GM10266 (cell line): ENCODE data around the gene LAGE3.

Source experiments
- DNase-seq: peaks from one replicate; pipeline ENCODE4 v3.0.0; 2012; ENCODE audit errors: extremely low spot score
- TF ChIP-seq, protein P1 (sequence below): IDR thresholded peaks from 2 replicates; pipeline ENCODE4 v1.5.1; 2012; ENCODE audit warnings: mild to moderate bottlenecking, low read depth; ENCODE audit not compliant: control insufficient read depth, insufficient read depth; ENCODE audit errors: missing control alignments

LAGE3 gene

GRCh38 chrX:154459832-154460231, 19.2 kb downstream of the LAGE3 start:
- TF ChIP-seq, protein P1, sequence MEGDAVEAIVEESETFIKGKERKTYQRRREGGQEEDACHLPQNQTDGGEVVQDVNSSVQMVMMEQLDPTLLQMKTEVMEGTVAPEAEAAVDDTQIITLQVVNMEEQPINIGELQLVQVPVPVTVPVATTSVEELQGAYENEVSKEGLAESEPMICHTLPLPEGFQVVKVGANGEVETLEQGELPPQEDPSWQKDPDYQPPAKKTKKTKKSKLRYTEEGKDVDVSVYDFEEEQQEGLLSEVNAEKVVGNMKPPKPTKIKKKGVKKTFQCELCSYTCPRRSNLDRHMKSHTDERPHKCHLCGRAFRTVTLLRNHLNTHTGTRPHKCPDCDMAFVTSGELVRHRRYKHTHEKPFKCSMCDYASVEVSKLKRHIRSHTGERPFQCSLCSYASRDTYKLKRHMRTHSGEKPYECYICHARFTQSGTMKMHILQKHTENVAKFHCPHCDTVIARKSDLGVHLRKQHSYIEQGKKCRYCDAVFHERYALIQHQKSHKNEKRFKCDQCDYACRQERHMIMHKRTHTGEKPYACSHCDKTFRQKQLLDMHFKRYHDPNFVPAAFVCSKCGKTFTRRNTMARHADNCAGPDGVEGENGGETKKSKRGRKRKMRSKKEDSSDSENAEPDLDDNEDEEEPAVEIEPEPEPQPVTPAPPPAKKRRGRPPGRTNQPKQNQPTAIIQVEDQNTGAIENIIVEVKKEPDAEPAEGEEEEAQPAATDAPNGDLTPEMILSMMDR: no peak
- no peak for DNase-seq

DNA sequence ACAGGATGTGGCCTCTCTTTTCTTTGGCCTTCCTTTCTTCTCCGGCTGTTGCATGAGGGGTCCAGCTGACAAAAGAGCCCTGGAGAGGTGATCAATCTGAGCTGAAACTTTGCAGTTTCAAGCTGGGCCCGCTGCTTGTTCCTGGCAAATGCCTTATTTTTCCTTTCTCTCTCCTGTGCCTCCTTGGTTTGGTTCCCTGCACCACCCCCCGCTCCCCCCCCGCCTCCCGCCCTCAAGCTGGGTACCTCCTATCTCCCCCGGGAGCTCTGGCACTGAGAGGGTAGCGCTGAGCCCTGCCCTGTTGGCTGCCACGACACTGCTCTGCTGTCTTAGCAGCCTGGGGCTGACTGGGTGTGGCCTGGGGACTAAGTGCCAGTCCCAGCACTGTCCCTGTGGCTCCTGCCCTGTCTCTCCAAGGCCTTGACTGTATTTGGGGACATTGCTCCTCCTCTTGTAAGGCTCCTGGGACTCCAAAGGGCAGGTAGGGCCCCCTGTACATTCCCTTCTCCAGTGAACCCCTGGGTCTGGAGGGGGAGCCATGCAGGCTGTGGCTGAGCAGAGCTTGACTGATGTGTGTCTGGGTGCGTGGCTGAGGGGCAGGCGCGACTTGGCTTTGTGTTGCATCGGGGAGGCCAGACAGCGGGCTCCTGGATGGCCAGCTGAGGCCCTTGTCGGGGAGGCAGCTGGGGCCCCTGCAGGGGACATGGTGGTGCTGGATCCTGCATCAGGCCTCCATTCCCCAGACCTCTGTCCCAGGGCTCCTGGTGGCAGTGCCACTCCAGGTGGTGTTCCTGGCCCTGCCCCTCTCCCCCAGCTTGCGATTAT, 19.9 kb downstream of the LAGE3 start:
- DNase-seq: no peak
- TF ChIP-seq, protein P1: no peak

GRCh38 chrX:154458116-154458953, 20.7 kb downstream of the LAGE3 start, which contains the start of gene PLXNA3:
Gene PLXNA3 (plus strand): TSS chrX:154458281. CDS start chrX:154460184, 1,903 bp downstream.
- peak; percentile 84 for DNase-seq
- TF ChIP-seq, protein P1: no peak

DNA sequence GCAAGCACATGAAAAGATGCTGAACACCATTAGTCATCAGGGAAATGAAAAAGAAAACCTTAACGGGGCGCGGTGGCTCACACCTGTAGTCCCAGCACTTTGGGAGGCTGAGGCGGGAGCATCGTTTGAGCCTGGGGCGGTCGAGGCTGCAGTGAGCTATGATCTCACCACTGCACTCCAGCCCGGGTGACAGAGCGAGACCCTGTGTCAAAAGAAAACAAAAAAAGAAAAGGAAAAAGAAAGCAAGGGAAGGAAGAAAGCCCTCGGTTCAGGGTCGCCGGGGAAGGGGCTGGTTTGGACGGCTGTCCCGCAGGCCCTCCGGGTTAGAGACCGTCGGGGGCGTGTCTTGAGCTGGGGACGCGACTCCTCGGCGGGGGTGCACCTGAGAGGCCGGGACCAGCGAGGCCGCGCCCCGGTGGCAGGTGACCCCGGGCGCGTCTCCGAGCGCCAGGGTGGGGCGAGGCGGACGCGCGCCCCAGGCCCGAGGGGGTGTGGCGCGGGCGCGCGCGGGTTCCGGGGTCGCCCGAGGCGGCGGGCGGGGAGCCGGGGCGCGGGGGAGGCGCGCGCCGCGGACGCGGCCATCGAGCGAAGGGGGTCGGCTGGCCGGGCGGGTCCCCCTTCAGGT, 21.5 kb downstream of the LAGE3 start:
- TF ChIP-seq, protein P1: no peak
- peak; percentile 87 for DNase-seq

DNA sequence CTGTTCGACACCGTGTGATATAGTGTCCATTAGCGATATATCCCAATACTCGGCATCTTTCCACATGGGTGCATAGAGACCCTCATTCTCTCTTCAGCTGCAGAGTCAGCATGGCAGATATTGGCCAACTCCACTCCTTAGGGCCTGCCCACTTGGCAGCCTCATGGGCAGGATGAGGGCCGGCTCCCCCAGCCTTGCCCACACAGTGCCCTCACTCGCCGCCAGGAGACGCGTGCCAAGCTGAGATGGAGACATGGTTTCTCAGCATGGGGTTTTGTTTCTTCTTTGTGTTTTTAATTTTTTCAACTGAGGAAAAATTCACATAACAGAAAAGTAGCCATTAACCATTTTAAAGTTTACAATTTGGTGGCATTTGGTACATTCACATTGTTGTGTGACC, 26.3 kb downstream of the LAGE3 start:
- no peak for DNase-seq
- TF ChIP-seq, protein P1: no peak

- DNase-seq: no peak
- TF ChIP-seq, protein P1: no peak
These were observed 28.8 kb downstream of the LAGE3 start for GRCh38 chrX:154450312-154450711.
